Endodermal cell (in vitro differentiated cells): ENCODE measurements around the gene USP25. TPM values are rescaled to one million over a fixed set of nuclear protein-coding genes. Genes with fewer than 3 reads are reported as not detected.

Experiments
- DNase-seq: peaks from one replicate; pipeline ENCODE4 v3.0.0-alpha.2; 2017
- H3K27ac ChIP-seq: 2 replicates; pipeline ENCODE4 v1.5.1; 2013; ENCODE audit warnings: mild to moderate bottlenecking, low read depth, low read length, moderate library complexity
- H3K27me3 ChIP-seq: 2 replicates; pipeline ENCODE4 v1.6.1; 2013; ENCODE audit warnings: mild to moderate bottlenecking, low read length, moderate library complexity; ENCODE audit not compliant: insufficient read depth, control insufficient read depth, poor library complexity, severe bottlenecking
- H3K36me3 ChIP-seq: 2 replicates; pipeline ENCODE4 v1.7.0; 2013; ENCODE audit warnings: mild to moderate bottlenecking, low read length, moderate library complexity; ENCODE audit not compliant: control insufficient read depth, insufficient read depth
- H3K4me1 ChIP-seq: one replicate; pipeline ENCODE4 v1.7.0; 2013; ENCODE audit warnings: low read length; ENCODE audit not compliant: control insufficient read depth, insufficient read depth
- H3K4me3 ChIP-seq: 2 replicates; pipeline ENCODE4 v1.5.1; 2013; ENCODE audit warnings: mild to moderate bottlenecking, low read length, moderate library complexity
- H3K9ac ChIP-seq: 2 replicates; pipeline ENCODE4 v1.6.1; 2013; ENCODE audit warnings: mild to moderate bottlenecking, low read length, moderate library complexity; ENCODE audit not compliant: poor library complexity, severe bottlenecking; ENCODE audit errors: extremely low read depth
- H3K9me3 ChIP-seq: 2 replicates; pipeline ENCODE4 v1.6.1; 2013; ENCODE audit warnings: mild to moderate bottlenecking, low read length, moderate library complexity; ENCODE audit not compliant: control insufficient read depth
- H3K27ac Mint-ChIP-seq: 2 replicates; pipeline ENCODE4 v1.8.0; 2020; ENCODE audit warnings: mixed read lengths
- H3K27me3 Mint-ChIP-seq: 2 replicates; pipeline ENCODE4 v1.8.0; 2021; ENCODE audit warnings: mild to moderate bottlenecking, mixed read lengths; ENCODE audit not compliant: insufficient read depth
- H3K36me3 Mint-ChIP-seq: 2 replicates; pipeline ENCODE4 v1.8.0; 2020; ENCODE audit warnings: low read depth, mixed read lengths
- H3K4me1 Mint-ChIP-seq: 2 replicates; pipeline ENCODE4 v1.8.0; 2020; ENCODE audit warnings: mixed read lengths
- H3K4me3 Mint-ChIP-seq: 2 replicates; pipeline ENCODE4 v1.8.0; 2020; ENCODE audit warnings: mild to moderate bottlenecking, moderate library complexity, mixed read lengths
- H3K9me3 Mint-ChIP-seq: 2 replicates; pipeline ENCODE4 v1.8.0; 2020; ENCODE audit warnings: mild to moderate bottlenecking, mixed read lengths
- WGBS, 2 experiments: methylation state at CpG; one replicate each; pipeline versions ENCODE4 v1.1.5 to v1.1.7; 2013; ENCODE audit warnings: missing lambda C conversion rate in 2 of 2, mixed read lengths in 1 of 2; ENCODE audit not compliant: insufficient coverage in 1 of 2, insufficient read length in 1 of 2; 5-methylcytosine and 5-hydroxymethylcytosine counted together
- total RNA-seq, 2 donors: library from RNA; stranded (reverse); fragmentation: NEBNext Ultra II Directional in 1 of 2; extraction: Animal tissue kit (Norgen Biotek cat#: 25700) in 1 of 2; gene quantifications; 2 replicates in 1 of 2; 3 replicates in 1 of 2; pipeline ENCODE4 v1.2.1, GENCODE V29; 2021
- TF ChIP-seq, protein P1 (sequence below): fragments of 200-600 bp; sonication (generic); conservative IDR thresholded peaks from 2 replicates; pipeline ENCODE4 v1.5.0; 2021; ENCODE audit warnings: antibody characterized with exemption, mild to moderate bottlenecking

The USP25 gene
- total RNA-seq, 2 donors from 2014 or later, result 31.4 to 34.9 TPM

DNA sequence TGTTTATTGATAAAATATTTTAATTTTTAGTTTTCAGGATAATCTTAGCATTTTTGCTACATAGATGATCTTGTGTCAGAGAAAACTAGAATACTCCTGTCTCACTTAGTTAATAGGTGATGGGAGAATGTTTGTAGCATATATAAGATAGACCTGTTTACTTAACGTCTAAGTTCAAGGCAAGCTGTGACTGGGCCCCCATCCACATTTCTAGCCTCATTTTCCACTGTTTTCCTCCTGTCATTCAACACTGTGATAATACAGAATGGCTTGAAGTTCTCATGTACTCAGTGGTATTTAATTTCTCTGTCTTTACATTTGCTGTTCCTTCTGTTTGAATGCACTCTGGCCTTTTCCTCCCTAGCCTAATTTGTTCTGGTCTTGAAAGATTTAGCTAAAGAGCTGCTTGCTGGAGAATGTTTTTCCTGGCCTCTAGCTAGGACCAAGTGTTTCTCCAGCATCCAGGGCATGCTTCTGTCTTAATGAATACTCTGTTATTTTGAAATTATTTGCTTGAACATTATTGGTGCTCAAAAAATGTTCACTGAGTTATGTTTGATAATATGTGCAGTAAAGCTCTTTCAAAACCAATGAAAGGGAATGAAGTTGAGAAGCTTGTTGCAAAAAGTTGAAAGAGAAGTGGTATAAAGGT is 37.3 kb downstream of the USP25 start:
- Mint-ChIP-seq H3K36me3 (peaks cover 10% of the 10 kb centered on the region), H3K27ac (no peak overlapping the region), H3K4me1 (peaks cover 21% of the 10 kb centered on the region), H3K4me3 (no peak overlapping the region), H3K9me3 (no peaks in the 10 kb centered on the region), H3K27me3 (no peaks in the 10 kb centered on the region)
- H3K4me1 ChIP-seq, result no peaks in the 10 kb centered on the region
- 90 to 100% methylated on average over 1 of the region's 1 CpG for WGBS, 2 experiments
- TF ChIP-seq, protein P1, sequence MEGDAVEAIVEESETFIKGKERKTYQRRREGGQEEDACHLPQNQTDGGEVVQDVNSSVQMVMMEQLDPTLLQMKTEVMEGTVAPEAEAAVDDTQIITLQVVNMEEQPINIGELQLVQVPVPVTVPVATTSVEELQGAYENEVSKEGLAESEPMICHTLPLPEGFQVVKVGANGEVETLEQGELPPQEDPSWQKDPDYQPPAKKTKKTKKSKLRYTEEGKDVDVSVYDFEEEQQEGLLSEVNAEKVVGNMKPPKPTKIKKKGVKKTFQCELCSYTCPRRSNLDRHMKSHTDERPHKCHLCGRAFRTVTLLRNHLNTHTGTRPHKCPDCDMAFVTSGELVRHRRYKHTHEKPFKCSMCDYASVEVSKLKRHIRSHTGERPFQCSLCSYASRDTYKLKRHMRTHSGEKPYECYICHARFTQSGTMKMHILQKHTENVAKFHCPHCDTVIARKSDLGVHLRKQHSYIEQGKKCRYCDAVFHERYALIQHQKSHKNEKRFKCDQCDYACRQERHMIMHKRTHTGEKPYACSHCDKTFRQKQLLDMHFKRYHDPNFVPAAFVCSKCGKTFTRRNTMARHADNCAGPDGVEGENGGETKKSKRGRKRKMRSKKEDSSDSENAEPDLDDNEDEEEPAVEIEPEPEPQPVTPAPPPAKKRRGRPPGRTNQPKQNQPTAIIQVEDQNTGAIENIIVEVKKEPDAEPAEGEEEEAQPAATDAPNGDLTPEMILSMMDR, result no peak
- DNase-seq, result no peak
- peaks cover 4% of the 10 kb centered on the region for H3K36me3 ChIP-seq
- no peak overlapping the region for H3K27ac ChIP-seq
- H3K9ac ChIP-seq, result no peak overlapping the region
- H3K4me3 ChIP-seq, result no peak overlapping the region
- H3K9me3 ChIP-seq, result no peaks in the 10 kb centered on the region
- H3K27me3 ChIP-seq, result no peaks in the 10 kb centered on the region

DNA sequence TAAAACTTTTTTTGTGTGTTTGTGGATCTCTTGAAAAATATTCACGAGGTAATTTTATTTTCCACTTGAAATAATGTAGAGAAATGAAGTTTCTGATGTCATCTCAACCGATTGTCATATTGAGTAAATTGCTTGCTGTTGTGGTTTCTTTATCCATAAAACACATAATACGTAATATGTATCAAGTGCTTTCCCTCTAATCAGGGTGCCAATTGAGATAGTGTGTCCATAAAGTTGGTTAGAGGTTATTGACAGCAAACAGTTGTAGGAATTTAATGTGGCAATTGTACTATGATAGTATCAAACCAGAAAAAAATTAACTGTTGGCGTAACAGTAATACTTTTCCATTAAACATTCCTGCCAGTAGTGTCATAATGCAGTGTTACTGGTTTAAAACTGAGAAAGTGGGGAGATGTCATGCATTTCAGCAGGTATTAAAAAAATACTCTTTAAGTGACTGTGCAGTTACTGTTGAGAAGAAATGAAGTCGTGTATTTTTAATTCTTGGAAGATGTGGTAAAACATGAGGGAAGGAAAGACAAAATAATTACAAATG is 38.3 kb downstream of the USP25 start:
- H3K9me3 ChIP-seq, result no peaks in the 10 kb centered on the region
- H3K27ac Mint-ChIP-seq, result no peak overlapping the region
- H3K27ac ChIP-seq, result no peak overlapping the region
- no peak overlapping the region for H3K9ac ChIP-seq
- 90 to 93% methylated on average over 2 to 3 of the region's 5 CpGs for WGBS, 2 experiments
- peaks cover 7% of the 10 kb centered on the region for H3K36me3 Mint-ChIP-seq
- H3K4me1 ChIP-seq, result no peaks in the 10 kb centered on the region
- H3K4me3 Mint-ChIP-seq, result no peak overlapping the region
- no peaks in the 10 kb centered on the region for H3K27me3 Mint-ChIP-seq
- TF ChIP-seq, protein P1, result no peak
- no peaks in the 10 kb centered on the region for H3K27me3 ChIP-seq
- H3K4me3 ChIP-seq, result no peak overlapping the region
- H3K4me1 Mint-ChIP-seq, result peaks cover 15% of the 10 kb centered on the region
- H3K9me3 Mint-ChIP-seq, result no peaks in the 10 kb centered on the region
- no peak for DNase-seq
- H3K36me3 ChIP-seq, result peaks cover 4% of the 10 kb centered on the region

DNA sequence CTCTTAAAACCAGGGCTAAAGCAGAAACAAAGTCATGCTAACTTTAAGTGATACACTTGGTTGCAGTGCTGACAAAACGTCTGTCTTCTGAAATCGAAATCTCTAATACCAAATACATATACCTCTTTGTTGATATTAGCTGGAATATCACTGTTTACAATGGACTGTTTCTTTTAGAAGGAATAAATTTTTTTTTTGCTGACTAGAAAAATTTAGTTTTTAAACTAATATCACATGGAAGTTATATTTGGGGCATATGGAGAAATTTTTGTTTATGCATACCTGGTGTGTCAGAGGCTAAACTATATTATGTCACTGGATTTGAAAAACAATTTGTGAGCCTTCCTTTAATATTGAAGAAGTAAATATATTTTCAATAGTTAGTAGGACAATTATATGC is 39.1 kb downstream of the USP25 start:
- TF ChIP-seq, protein P1, result no peak
- 100% methylated on average over 2 of the region's 2 CpGs; no CpG with 5 or more reads in 1 of the 2 experiments for WGBS, 2 experiments
- no peak overlapping the region for H3K9ac ChIP-seq
- no peaks in the 10 kb centered on the region for H3K27me3 ChIP-seq
- H3K27ac Mint-ChIP-seq, result no peak overlapping the region
- peaks cover 7% of the 10 kb centered on the region for H3K36me3 Mint-ChIP-seq
- no peaks in the 10 kb centered on the region for H3K27me3 Mint-ChIP-seq
- no peaks in the 10 kb centered on the region for H3K9me3 Mint-ChIP-seq
- no peak overlapping the region for H3K4me3 ChIP-seq
- DNase-seq, result no peak
- H3K4me1 Mint-ChIP-seq, result peaks cover 15% of the 10 kb centered on the region
- no peak overlapping the region for H3K4me3 Mint-ChIP-seq
- no peaks in the 10 kb centered on the region for H3K9me3 ChIP-seq
- no peaks in the 10 kb centered on the region for H3K4me1 ChIP-seq
- H3K36me3 ChIP-seq, result peaks cover 4% of the 10 kb centered on the region
- no peak overlapping the region for H3K27ac ChIP-seq
